HepG2 (cell line): ENCODE data around the gene ABHD3. TPM values are rescaled to one million over a fixed set of nuclear protein-coding genes. Genes with fewer than 3 reads are reported as not detected.

ENCODE experiments used
- ATAC-seq: fragments of 200-7000 bp; cut with Tn5 transposase; 3 replicates; pipeline ENCODE4 v1.9.1; 2020; ENCODE audit warnings: mild to moderate bottlenecking, moderate library complexity
- BruUV-seq: library from RNA; stranded (reverse); fragments of 400-500 nt; replicated peaks from 2 replicates; lab custom pipeline; 2021; lab: Mats Ljungman, UMichigan
- CTCF ChIA-PET: fragments of 300-600 bp; formaldehyde crosslinking; extraction: SDS; loops from one replicate; lab custom pipeline; 2021; ENCODE audit warnings: low total read pairs, inconsistent platforms, low intra/inter-chr PET ratio; lab: Yijun Ruan, JAX
- POLR2A ChIA-PET: fragments of 350-600 bp; sonication (Branson Sonifier 250); formaldehyde crosslinking; loops from one replicate; lab custom pipeline; 2020; ENCODE audit warnings: antibody characterized with exemption, inconsistent platforms; lab: Yijun Ruan, JAX
- DNase-seq: peaks from one replicate; pipeline ENCODE4 v3.0.0-alpha.2; 2015; ENCODE audit warnings: low spot score
- FAIRE-seq: peaks from 3 replicates; lab custom pipeline; 2011; peaks lifted over from hg19 to GRCh38; lab: Jason Lieb, UNC
- H2AFZ ChIP-seq: one replicate; pipeline ENCODE4 v1.6.1; 2011; ENCODE audit warnings: low read length, inconsistent platforms
- H3K27ac ChIP-seq: fragments of 300-600 bp; 3 replicates; pipeline ENCODE4 v1.8.0; 2011; ENCODE audit warnings: mixed run types, mild to moderate bottlenecking, mixed read lengths, low read length, inconsistent platforms; ENCODE audit not compliant: insufficient read depth; ENCODE audit errors: extremely low read length
- H3K27me3 ChIP-seq, 2 experiments: fragments of 200-600 bp in 1 of 2; 2 replicates in 1 of 2; 3 replicates in 1 of 2; pipeline versions ENCODE4 v1.6.0 to v1.8.0; 2011; ENCODE audit warnings: low read length in 2 of 2, mild to moderate bottlenecking in 2 of 2, moderate library complexity in 2 of 2, inconsistent platforms in 1 of 2; ENCODE audit not compliant: insufficient read depth in 2 of 2, control insufficient read depth in 1 of 2
- H3K36me3 ChIP-seq, 2 experiments: fragments of 200-600 bp in 1 of 2; replicated peaks in 1 of 2; 2 replicates in 1 of 2; 3 replicates in 1 of 2; pipeline versions ENCODE4 v1.5.1 to v1.8.0; 2011; ENCODE audit warnings: low read length in 2 of 2, inconsistent platforms in 1 of 2; ENCODE audit not compliant: insufficient read depth in 2 of 2, control insufficient read depth in 1 of 2
- H3K4me1 ChIP-seq: 2 replicates; pipeline ENCODE4 v1.5.1; 2012; ENCODE audit warnings: low read length, inconsistent platforms; ENCODE audit not compliant: insufficient read depth
- H3K4me2 ChIP-seq: 2 replicates; pipeline ENCODE4 v1.6.0; 2011; ENCODE audit warnings: low read depth, low read length, inconsistent platforms
- H3K4me3 ChIP-seq, 3 experiments: fragments of 200-600 bp in 1 of 3; sonication (generic), shearing (Covaris generic) in 1 of 3; replicated peaks in 1 of 3; 2 replicates each; pipeline ENCODE4 v1.5.1; 2011 to 2016; ENCODE audit warnings: low read length in 3 of 3, inconsistent platforms in 2 of 3, low read depth in 2 of 3, mild to moderate bottlenecking in 2 of 3, control low read depth in 1 of 3, mixed read lengths in 1 of 3; ENCODE audit not compliant: insufficient read depth in 1 of 3
- H3K79me2 ChIP-seq: one replicate; pipeline ENCODE4 v1.6.1; 2011; ENCODE audit warnings: low read length, inconsistent platforms; ENCODE audit not compliant: insufficient read depth
- H3K9ac ChIP-seq: 2 replicates; pipeline ENCODE4 v1.6.0; 2011; ENCODE audit warnings: mild to moderate bottlenecking, low read depth, low read length, inconsistent platforms; ENCODE audit not compliant: insufficient read depth
- H3K9me3 ChIP-seq: 2 replicates; pipeline ENCODE4 v1.5.1; 2012; ENCODE audit warnings: mild to moderate bottlenecking, low read length
- H4K20me1 ChIP-seq: 2 replicates; pipeline ENCODE4 v1.6.0; 2011; ENCODE audit warnings: inconsistent platforms, mild to moderate bottlenecking, low read length, moderate library complexity; ENCODE audit not compliant: insufficient read depth
- ZFP36L2 ChIP-seq: sonication (generic); formaldehyde crosslinking; IDR thresholded peaks from 2 replicates; pipeline ENCODE4 v1.4.0; 2020; ENCODE audit warnings: missing genetic modification reagents
- ZFP37 ChIP-seq: sonication (generic); formaldehyde crosslinking; IDR thresholded peaks from 2 replicates; pipeline ENCODE4 v1.4.0; 2020; ENCODE audit warnings: missing genetic modification reagents, borderline replicate concordance
- WGBS: methylation state at CpG from one replicate; pipeline ENCODE4 v1.1.6; 2017; ENCODE audit warnings: low lambda C conversion rate; 5-methylcytosine and 5-hydroxymethylcytosine counted together
- in situ Hi-C: cut with HindIII; loops from 2 replicates; pipeline ENCODE4 v1.10.0; 2017; ENCODE audit warnings: low pct_unique_long_range_greater_than_20kb; ENCODE audit not compliant: extremely low pct_ligation_motif_present
- intact Hi-C: fragments of 100-400 bp; cut with micrococcal nuclease; formaldehyde crosslinking; loops from one replicate; pipeline ENCODE4 v1.10.0; 2022; ENCODE audit not compliant: unreplicated experiment
- polyA plus RNA-seq, 8 experiments: library from polyadenylated mRNA; depleted of rRNA in 3 of 8; stranded (reverse) in 7 of 8; unstranded in 1 of 8; fragments of >200 nt; fragmentation: Illumina TruSeq in 4 of 8; extraction: Trizol in 4 of 8; gene quantifications; 2 replicates each; pipeline versions ENCODE4 v1.2.1 to v1.2.3, GENCODE V29; 2011 to 2016; ENCODE audit warnings: low read depth in 4 of 8, missing spikeins in 1 of 8, mixed read lengths in 1 of 8; ENCODE audit not compliant: insufficient read depth in 1 of 8
- total RNA-seq, 5 experiments: library from RNA; depleted of rRNA; stranded (reverse); fragments of >200 nt; fragmentation: Illumina TruSeq; extraction: Trizol; gene quantifications; 2 replicates each; pipeline ENCODE4 v1.2.3, GENCODE V29; 2016; ENCODE audit warnings: low read depth in 1 of 5
- TF ChIP-seq, protein P1 (sequence below): sonication (generic); formaldehyde crosslinking; IDR thresholded peaks from 2 replicates; pipeline ENCODE4 v1.4.0; 2020; ENCODE audit warnings: missing genetic modification reagents, mild to moderate bottlenecking, borderline replicate concordance
- TF ChIP-seq, protein P2 (sequence below): sonication (generic); formaldehyde crosslinking; IDR thresholded peaks from 2 replicates; pipeline ENCODE4 v1.4.0; 2020; ENCODE audit warnings: missing genetic modification reagents

The ABHD3 gene
- total and polyA plus RNA-seq, 2 of the 13 experiments (the other 11 are each of a cell fraction or from before 2014, with no cell fraction given) = 32.1 to 40.2 TPM

DNA sequence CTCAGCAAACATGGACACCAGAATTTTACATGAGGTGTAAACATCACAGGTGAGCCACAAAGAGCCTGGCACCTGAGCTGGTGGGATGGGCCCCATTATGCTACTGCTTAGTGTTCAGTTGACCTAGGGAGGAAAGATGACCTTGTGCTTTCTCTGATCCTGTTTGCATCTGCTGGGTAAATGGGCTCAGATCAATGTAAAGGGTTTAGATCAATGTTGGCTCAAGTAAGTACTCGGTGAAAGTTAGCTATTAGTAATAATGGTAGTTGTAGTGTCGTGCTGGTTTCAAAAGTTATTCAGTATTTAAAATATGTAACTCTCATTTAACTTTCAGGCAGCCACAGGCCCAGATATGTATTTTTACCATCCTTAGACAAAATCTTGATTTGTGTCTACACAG, 19.8 kb downstream of the ABHD3 start (continued):
- TF ChIP-seq ZFP37 (no peak), ZFP36L2 (CRISPR knock-in tag) (no peak)
- TF ChIP-seq, protein P1, sequence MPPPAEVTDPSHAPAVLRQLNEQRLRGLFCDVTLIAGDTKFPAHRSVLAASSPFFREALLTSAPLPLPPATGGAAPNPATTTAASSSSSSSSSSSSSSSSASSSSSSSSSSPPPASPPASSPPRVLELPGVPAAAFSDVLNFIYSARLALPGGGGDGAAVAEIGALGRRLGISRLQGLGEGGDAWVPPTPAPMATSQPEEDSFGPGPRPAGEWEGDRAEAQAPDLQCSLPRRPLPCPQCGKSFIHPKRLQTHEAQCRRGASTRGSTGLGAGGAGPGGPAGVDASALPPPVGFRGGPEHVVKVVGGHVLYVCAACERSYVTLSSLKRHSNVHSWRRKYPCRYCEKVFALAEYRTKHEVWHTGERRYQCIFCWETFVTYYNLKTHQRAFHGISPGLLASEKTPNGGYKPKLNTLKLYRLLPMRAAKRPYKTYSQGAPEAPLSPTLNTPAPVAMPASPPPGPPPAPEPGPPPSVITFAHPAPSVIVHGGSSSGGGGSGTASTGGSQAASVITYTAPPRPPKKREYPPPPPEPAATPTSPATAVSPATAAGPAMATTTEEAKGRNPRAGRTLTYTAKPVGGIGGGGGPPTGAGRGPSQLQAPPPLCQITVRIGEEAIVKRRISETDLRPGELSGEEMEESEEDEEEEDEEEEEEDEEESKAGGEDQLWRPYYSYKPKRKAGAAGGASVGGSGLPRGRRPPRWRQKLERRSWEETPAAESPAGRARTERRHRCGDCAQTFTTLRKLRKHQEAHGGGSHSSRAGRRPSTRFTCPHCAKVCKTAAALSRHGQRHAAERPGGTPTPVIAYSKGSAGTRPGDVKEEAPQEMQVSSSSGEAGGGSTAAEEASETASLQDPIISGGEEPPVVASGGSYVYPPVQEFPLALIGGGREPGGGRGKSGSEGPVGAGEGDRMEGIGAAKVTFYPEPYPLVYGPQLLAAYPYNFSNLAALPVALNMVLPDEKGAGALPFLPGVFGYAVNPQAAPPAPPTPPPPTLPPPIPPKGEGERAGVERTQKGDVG = no peak

DNA sequence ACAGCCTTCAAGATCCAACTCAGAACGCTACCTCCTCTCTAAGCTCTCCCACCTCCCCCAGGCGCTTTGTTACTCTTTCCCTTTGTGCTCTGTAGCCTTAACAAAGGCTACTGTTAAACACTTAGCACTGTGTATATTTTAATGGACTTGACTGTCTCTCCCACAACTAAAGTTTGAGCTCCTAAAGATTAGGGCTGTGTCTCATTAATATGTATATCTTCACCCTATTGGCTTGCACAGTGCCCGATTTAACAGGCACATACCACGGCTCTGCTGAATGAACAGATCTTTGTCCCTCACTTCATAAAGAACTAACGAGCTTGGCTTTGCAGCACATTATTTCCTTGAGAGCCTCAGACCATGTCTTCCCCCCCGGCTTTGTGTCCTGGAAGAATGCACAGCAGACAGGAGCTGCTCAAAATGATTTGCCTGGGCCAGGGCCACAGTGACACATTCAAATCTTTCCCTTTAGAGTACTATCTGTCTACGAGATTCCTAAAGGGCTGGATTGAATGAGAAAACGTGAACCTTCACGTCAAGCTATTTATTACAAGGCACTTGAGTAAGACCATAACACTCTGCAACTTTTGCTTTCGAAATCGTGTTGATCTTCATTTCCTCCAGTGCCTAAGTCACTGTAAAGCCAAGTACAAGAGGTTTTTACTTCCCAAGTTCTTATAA, 22.1 kb downstream of the ABHD3 start:
- Histone ChIP-seq H3K9ac (no peak overlapping the region), H3K4me3 (no peak overlapping the region), H3K79me2 (no peaks in the 10 kb centered on the region), H3K36me3 (peaks cover 0 to 5% of the 10 kb centered on the region in 2 experiments; a peak in 3 of 5 replicates), H3K9me3 (no peaks in the 10 kb centered on the region), H3K4me2 (no peak overlapping the region), H3K27ac (no peak overlapping the region), H2AFZ (no peak overlapping the region), H3K27me3 (no peaks in the 10 kb centered on the region), H3K4me1 (peaks cover 38% of the 10 kb centered on the region), H4K20me1 (no peaks in the 10 kb centered on the region)
- no peak for DNase-seq
- in situ Hi-C loops = no loop called here
- TF ChIP-seq, protein P2, sequence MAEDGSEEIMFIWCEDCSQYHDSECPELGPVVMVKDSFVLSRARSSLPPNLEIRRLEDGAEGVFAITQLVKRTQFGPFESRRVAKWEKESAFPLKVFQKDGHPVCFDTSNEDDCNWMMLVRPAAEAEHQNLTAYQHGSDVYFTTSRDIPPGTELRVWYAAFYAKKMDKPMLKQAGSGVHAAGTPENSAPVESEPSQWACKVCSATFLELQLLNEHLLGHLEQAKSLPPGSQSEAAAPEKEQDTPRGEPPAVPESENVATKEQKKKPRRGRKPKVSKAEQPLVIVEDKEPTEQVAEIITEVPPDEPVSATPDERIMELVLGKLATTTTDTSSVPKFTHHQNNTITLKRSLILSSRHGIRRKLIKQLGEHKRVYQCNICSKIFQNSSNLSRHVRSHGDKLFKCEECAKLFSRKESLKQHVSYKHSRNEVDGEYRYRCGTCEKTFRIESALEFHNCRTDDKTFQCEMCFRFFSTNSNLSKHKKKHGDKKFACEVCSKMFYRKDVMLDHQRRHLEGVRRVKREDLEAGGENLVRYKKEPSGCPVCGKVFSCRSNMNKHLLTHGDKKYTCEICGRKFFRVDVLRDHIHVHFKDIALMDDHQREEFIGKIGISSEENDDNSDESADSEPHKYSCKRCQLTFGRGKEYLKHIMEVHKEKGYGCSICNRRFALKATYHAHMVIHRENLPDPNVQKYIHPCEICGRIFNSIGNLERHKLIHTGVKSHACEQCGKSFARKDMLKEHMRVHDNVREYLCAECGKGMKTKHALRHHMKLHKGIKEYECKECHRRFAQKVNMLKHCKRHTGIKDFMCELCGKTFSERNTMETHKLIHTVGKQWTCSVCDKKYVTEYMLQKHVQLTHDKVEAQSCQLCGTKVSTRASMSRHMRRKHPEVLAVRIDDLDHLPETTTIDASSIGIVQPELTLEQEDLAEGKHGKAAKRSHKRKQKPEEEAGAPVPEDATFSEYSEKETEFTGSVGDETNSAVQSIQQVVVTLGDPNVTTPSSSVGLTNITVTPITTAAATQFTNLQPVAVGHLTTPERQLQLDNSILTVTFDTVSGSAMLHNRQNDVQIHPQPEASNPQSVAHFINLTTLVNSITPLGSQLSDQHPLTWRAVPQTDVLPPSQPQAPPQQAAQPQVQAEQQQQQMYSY = no peak
- WGBS = 91% methylated on average over 11 of the region's 11 CpGs
- FAIRE-seq = no peak
- ChIA-PET CTCF (no interaction called here), POLR2A (interaction anchor here (1.1 kb wide), 1 partner anchor 22 kb away, joined by 4 read pairs; the partner anchor contains the start of gene ABHD3)
- BruUV-seq = no TSS peak
- no peak for ATAC-seq
- intact Hi-C loops = no loop called here
